OCI-LY3 (cell line): ENCODE measurements around the gene ASIC4.

ENCODE experiments used
- EZH2phosphoT487 ChIP-seq: fragments of 200-600 bp; shearing (Covaris generic); IDR thresholded peaks from 2 replicates; pipeline ENCODE4 v1.6.1; 2018; ENCODE audit warnings: antibody characterized with exemption, mixed run types, low read depth
- TF ChIP-seq, protein P1 (sequence below): fragments of 200-600, 300-600 bp; sonication (generic); IDR thresholded peaks from 2 replicates; pipeline ENCODE4 v1.5.1; 2014; ENCODE audit warnings: antibody characterized with exemption, low read length, low read depth

DNA sequence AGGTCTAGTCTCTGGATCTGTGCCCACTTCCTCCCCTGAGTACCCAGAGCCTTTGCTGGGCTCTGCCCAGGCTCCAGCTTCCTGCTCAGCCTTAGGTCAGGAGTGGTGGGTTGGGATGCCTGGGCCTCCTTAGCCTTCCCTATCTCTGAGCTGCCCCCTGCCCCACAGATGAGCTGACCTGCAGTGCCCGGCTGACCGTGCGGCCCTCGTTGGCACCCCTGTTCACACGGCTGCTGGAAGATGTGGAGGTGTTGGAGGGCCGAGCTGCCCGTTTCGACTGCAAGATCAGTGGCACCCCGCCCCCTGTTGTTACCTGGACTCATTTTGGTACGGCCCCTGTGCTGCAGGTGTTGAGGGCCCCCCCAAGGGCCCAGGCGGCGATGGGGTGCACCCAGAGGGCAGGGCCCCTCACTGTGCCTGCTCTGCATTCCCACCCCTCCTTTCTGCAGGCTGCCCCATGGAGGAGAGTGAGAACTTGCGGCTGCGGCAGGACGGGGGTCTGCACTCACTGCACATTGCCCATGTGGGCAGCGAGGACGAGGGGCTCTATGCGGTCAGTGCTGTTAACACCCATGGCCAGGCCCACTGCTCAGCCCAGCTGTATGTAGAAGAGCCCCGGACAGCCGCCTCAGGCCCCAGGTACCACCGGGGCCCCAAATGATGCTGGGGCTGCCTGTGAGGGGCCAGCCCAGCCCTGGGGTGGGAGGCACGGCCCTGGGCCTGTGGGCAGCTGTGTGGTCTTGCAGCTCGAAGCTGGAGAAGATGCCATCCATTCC, 45.7 kb upstream of the ASIC4 start:
- TF ChIP-seq, protein P1, sequence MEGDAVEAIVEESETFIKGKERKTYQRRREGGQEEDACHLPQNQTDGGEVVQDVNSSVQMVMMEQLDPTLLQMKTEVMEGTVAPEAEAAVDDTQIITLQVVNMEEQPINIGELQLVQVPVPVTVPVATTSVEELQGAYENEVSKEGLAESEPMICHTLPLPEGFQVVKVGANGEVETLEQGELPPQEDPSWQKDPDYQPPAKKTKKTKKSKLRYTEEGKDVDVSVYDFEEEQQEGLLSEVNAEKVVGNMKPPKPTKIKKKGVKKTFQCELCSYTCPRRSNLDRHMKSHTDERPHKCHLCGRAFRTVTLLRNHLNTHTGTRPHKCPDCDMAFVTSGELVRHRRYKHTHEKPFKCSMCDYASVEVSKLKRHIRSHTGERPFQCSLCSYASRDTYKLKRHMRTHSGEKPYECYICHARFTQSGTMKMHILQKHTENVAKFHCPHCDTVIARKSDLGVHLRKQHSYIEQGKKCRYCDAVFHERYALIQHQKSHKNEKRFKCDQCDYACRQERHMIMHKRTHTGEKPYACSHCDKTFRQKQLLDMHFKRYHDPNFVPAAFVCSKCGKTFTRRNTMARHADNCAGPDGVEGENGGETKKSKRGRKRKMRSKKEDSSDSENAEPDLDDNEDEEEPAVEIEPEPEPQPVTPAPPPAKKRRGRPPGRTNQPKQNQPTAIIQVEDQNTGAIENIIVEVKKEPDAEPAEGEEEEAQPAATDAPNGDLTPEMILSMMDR: no peak
- TF ChIP-seq EZH2phosphoT487: no peak
